Measurements from ENCODE around the gene OR52B2.
"Not testable (repeated sequence)": the region's sequence is repeated elsewhere in the genome, so short reads cannot be mapped to it uniquely, and the experiment has no call there.

OR52B2 gene

GRCh38 chr11:6156628-6157359, 13.3 kb downstream of the OR52B2 start:
- TF ChIP-seq CTCF (conservative IDR thresholded peaks at IDR 0.05; ENCODE audit: low read depth, low read length), result no peak
- no peak for DNase-seq (ENCODE audit: low read depth)
- H3K4me3 ChIP-seq (ENCODE audit: low read depth, low read length), result no peak overlapping the region

DNA sequence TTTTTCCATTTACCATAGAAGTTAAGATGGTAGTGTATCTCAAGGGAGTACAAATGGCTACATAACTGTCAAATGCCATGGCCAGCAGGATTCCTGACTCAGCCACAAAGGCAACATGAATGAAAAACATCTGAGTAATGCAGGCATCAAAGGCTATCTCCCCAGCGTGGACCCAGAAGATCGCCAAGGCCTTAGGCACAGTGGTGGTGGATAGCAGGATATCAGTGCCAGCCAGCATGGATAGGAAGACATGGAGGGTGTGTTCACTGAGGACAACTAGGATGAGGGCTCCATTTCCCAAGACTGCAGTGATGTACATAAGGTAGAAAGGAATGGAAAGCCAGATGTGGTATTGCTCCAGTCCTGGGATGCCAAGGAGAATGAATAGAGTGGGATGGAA, 18.0 kb downstream of the OR52B2 start:
- DNase-seq (ENCODE audit: low read depth), result no peak
- no peak for TF ChIP-seq CTCF (conservative IDR thresholded peaks at IDR 0.05; ENCODE audit: low read depth, low read length)
- no peak overlapping the region for H3K4me3 ChIP-seq (ENCODE audit: low read depth, low read length)

DNA sequence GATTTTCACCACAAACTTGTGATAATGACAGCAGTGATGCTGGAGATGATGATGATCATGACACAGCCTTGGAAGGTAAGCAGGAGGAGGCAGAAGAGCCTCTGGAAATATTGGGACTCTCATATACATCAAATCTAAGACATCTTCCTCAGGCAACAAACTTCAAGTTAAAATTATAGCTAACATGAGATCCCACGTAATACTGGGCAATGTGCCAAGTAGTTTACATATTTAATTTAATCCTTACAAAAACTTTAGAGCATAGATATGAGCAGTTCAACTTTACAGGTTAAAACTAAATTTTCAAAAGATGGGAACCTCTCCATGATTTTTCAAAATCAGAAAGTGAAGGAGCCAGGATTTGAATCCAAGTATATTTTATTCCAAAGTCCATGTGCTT, 19.0 kb downstream of the OR52B2 start:
- TF ChIP-seq CTCF (conservative IDR thresholded peaks at IDR 0.05; ENCODE audit: low read depth, low read length), result no peak
- no peak for DNase-seq (ENCODE audit: low read depth)

GRCh38 chr11:6143737-6144136, 26.4 kb downstream of the OR52B2 start:
- not testable (repeated sequence) for DNase-seq (ENCODE audit: low read depth); H3K4me3 ChIP-seq (ENCODE audit: low read depth, low read length)

More for the DNA sequence above, 19.0 kb downstream of the OR52B2 start:
- no peak overlapping the region for H3K4me3 ChIP-seq (ENCODE audit: low read depth, low read length)

DNA sequence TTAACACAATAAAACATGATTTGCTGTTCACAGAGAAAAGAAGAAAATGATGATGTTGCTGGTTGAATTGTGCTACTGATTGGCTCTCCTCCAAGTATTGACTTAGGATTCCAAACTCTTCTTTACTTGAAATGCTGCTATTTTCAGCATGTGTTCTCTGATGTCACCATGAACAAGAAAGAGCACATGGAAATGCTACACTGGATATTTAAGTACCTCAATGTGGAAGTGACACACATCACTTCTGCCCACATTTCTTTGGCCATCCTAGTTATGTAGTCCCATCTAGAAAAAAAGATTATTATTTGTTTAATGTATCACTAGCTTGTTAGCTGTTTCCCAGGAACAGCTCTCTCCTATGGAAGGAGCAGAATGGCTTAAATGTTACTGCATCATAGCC, 27.2 kb downstream of the OR52B2 start:
- DNase-seq (ENCODE audit: low read depth), result no peak
- TF ChIP-seq CTCF (conservative IDR thresholded peaks at IDR 0.05; ENCODE audit: low read depth, low read length), result no peak
- H3K4me3 ChIP-seq (ENCODE audit: low read depth, low read length), result no peak overlapping the region

GRCh38 chr11:6135936-6136335, 34.2 kb downstream of the OR52B2 start:
- H3K4me3 ChIP-seq (ENCODE audit: low read depth, low read length); DNase-seq (ENCODE audit: low read depth): not testable (repeated sequence)

DNA sequence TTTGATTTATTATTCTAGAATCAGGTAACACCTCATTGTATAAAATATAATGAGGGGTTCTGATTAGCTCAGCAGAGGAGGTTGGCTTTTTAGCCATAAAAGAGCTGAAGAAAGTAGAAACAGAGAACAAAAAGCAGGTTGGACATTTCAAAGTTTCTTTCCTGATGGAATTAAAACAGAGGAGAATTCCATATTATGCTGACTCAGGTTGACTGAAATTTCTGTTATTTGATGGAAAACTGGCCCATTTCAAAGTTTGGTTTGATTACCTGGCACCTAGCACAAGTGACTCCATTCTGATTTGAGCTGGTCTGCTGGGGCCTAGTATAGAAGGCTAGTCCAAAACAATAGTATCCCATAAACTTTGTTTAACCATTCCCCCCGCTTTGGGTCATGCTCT, 37.7 kb downstream of the OR52B2 start:
- no peak for DNase-seq (ENCODE audit: low read depth)
- TF ChIP-seq CTCF (conservative IDR thresholded peaks at IDR 0.05; ENCODE audit: low read depth, low read length), result no peak
- no peak overlapping the region for H3K4me3 ChIP-seq (ENCODE audit: low read depth, low read length)

GRCh38 chr11:6129635-6130034, 40.5 kb downstream of the OR52B2 start:
- no peak for TF ChIP-seq CTCF (conservative IDR thresholded peaks at IDR 0.05; ENCODE audit: low read depth, low read length)
- DNase-seq (ENCODE audit: low read depth), result no peak
- H3K4me3 ChIP-seq (ENCODE audit: low read depth, low read length), result no peak overlapping the region
